ENCODE data around the gene COL4A1.

DNA sequence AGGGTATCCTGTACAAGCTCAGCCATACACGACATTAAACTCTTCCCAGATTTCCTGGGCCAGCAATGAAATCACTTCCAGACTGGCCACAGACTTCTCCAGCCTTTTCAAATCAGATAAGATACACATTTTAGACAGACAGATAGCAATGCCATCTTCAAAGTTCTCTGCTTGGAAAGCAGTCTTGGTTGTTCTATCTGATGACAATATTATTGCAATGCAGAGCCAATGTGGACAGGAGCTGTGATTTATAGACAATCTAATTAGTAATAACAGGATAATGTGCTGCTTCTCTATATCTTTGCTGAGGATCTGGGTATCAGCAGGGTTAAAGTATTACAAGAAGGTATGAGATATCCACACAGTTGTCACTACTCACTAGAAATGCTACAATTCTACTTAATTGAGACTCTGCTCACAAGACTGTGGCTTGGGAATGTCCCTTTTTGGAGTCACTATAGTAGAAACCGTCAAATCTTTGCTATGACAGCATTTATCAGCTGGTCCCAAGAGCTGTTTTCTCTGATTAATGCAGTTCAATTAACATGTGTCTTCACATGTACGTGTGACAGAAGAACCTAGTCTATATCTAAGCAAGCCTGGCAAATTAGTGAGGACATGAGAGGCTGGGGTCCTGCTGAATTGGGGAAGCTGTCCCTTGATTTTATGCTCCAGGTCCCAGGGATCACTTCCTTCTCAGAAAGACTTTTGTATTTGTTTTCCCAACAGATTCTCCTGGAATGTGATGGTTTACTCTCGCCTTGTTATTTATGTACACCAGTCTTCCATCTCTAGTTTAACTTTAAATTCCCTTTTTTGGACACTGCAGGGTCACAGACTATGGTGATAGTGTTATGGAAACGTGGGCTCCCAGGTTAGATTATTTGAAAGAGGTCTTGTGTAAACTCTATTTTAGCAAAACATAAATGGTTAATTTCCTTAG lies 68.8 kb downstream of the COL4A1 start:
- no peak for TF ChIP-seq POLR2A (IDR thresholded peaks at IDR 0.05; ENCODE audit: insufficient read depth in 1 of 2, low read depth in 2 of 2, low read length in 2 of 2)
- no peak for TF ChIP-seq ZNF841 (CRISPR knock-in tag; IDR thresholded peaks at IDR 0.05; ENCODE audit: borderline replicate concordance)
- no peak for TF ChIP-seq MAFK (conservative IDR thresholded peaks at IDR 0.05 in 1 of 2, IDR thresholded peaks at IDR 0.05 in 1 of 2; ENCODE audit: low read length in 2 of 2)
- TF ChIP-seq STAG1 (CRISPR knock-in tag; IDR thresholded peaks at IDR 0.05): no peak
- TF ChIP-seq, protein P1, sequence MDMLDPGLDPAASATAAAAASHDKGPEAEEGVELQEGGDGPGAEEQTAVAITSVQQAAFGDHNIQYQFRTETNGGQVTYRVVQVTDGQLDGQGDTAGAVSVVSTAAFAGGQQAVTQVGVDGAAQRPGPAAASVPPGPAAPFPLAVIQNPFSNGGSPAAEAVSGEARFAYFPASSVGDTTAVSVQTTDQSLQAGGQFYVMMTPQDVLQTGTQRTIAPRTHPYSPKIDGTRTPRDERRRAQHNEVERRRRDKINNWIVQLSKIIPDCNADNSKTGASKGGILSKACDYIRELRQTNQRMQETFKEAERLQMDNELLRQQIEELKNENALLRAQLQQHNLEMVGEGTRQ (IDR thresholded peaks at IDR 0.05; ENCODE audit: low read depth, low read length): no peak
- TF ChIP-seq, protein P1 (CRISPR knock-in tag; IDR thresholded peaks at IDR 0.05; ENCODE audit: borderline replicate concordance): no peak
- TF ChIP-seq MTF1 (CRISPR knock-in tag; IDR thresholded peaks at IDR 0.05): no peak
- TF ChIP-seq SP1 (IDR thresholded peaks at IDR 0.05): no peak
- TF ChIP-seq SP1 (CRISPR knock-in tag; IDR thresholded peaks at IDR 0.05): no peak
- TF ChIP-seq, protein P2, sequence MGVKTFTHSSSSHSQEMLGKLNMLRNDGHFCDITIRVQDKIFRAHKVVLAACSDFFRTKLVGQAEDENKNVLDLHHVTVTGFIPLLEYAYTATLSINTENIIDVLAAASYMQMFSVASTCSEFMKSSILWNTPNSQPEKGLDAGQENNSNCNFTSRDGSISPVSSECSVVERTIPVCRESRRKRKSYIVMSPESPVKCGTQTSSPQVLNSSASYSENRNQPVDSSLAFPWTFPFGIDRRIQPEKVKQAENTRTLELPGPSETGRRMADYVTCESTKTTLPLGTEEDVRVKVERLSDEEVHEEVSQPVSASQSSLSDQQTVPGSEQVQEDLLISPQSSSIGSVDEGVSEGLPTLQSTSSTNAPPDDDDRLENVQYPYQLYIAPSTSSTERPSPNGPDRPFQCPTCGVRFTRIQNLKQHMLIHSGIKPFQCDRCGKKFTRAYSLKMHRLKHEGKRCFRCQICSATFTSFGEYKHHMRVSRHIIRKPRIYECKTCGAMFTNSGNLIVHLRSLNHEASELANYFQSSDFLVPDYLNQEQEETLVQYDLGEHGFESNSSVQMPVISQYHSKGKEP (CRISPR knock-in tag; IDR thresholded peaks at IDR 0.05): no peak
- TF ChIP-seq ZNF446 (CRISPR knock-in tag; IDR thresholded peaks at IDR 0.05): no peak
- no peak for TF ChIP-seq YEATS4 (CRISPR knock-in tag; IDR thresholded peaks at IDR 0.05; ENCODE audit: borderline replicate concordance)
- TF ChIP-seq CHD2 (IDR thresholded peaks at IDR 0.05; ENCODE audit: low read depth, low read length): no peak
- TF ChIP-seq, protein P3, sequence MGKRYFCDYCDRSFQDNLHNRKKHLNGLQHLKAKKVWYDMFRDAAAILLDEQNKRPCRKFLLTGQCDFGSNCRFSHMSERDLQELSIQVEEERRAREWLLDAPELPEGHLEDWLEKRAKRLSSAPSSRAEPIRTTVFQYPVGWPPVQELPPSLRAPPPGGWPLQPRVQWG (CRISPR knock-in tag; IDR thresholded peaks at IDR 0.05; ENCODE audit: borderline replicate concordance, low read depth): no peak
- no peak for TF ChIP-seq EZH2 (conservative IDR thresholded peaks at IDR 0.05; ENCODE audit: low read depth, low read length)
